Measurements from ENCODE around the gene HAL. TPM values are rescaled to one million over a fixed set of nuclear protein-coding genes. Genes with fewer than 3 reads are reported as not detected.

The HAL gene
- total and polyA plus RNA-seq, 10 of the 15 experiments (the other 5 are each of a cell fraction or from before 2014, with no cell fraction given) = 0.04 to 0.45 (median 0.13) TPM; not detected in 1

GRCh38 chr12:95962222-95962621 is 33.9 kb downstream of the HAL start:
- Histone ChIP-seq H3K4me2 (ENCODE audit: control insufficient read depth, insufficient read depth) (no peak overlapping the region), H2AFZ (ENCODE audit: control insufficient read depth, low read depth, low read length) (no peak overlapping the region), H3K9me3 (replicated peaks; ENCODE audit: control insufficient read depth, insufficient read depth, low read length) (no peaks in the 10 kb centered on the region), H3K4me1 (ENCODE audit: control insufficient read depth, insufficient read depth, low read length) (no peaks in the 10 kb centered on the region), H3K79me2 (ENCODE audit: control insufficient read depth, insufficient read depth, low read length) (no peaks in the 10 kb centered on the region), H3K36me3 (ENCODE audit: control insufficient read depth in 2 of 2, insufficient read depth in 2 of 2, low read length in 1 of 2) (no peaks in the 10 kb centered on the region), H3K27me3 (replicated peaks in 1 of 2; ENCODE audit: control insufficient read depth in 2 of 2, insufficient read depth in 2 of 2, low read length in 1 of 2) (no peaks in the 10 kb centered on the region), H4K20me1 (ENCODE audit: control insufficient read depth, insufficient read depth) (no peaks in the 10 kb centered on the region), H3K9ac (ENCODE audit: control insufficient read depth, insufficient read depth, low read length) (no peak overlapping the region), H3K4me3 (no peak overlapping the region), H3K27ac (ENCODE audit: control insufficient read depth, insufficient read depth) (no peak overlapping the region)
- intact Hi-C loops (cut with micrococcal nuclease; ENCODE audit: unreplicated experiment) (no loop called here), in situ Hi-C loops (cut with MboI) (no loop called here)
- POLR2A ChIA-PET = no interaction called here
- no peak for DNase-seq (ENCODE audit: low read depth, low spot score)
- 38% methylated on average over 7 of the region's 7 CpGs for WGBS (ENCODE audit: insufficient coverage, insufficient replicate concordance, low lambda C conversion rate, missing lambda C conversion rate)
- BruUV-seq (replicated peaks) = no TSS peak
- TF ChIP-seq LARP7 (IDR thresholded peaks at IDR 0.05) (no peak), KDM1A (IDR thresholded peaks at IDR 0.05; ENCODE audit: borderline replicate concordance) (no peak), YY1 (IDR thresholded peaks at IDR 0.05; ENCODE audit: low read depth, low read length) (no peak), EGR1 (IDR thresholded peaks at IDR 0.05; ENCODE audit: borderline replicate concordance in 1 of 2, low read depth in 2 of 2, low read length in 2 of 2) (no peak), REST (IDR thresholded peaks at IDR 0.05; ENCODE audit: low read depth, low read length) (no peak)
- FAIRE-seq = no peak
- RAD21 ChIA-PET (ENCODE audit: unreplicated experiment) = no interaction called here
- SMC1A ChIA-PET (ENCODE audit: uncharacterized antibody, unreplicated experiment) = interaction anchor here (0.7 to 1.9 kb wide), 3 partner anchors 9 to 156 kb away, joined by 3 to 6 read pairs (median 5); no protein-coding TSS in a partner anchor
- CTCF ChIA-PET = interaction anchor here (0.9 to 3.9 kb wide), 4 partner anchors 20 to 44 kb away, joined by 3 to 19 read pairs (median 7); partner anchors contain the start of gene CCDC38
- ATAC-seq = no peak

All from GM12878 (cell line).